AG10803 (cell line): ENCODE results near the gene IPO4.

Experiments used
- DNase-seq: peaks from one replicate; pipeline ENCODE4 v3.0.0; 2010; ENCODE audit warnings: low read depth
- H3K4me3 ChIP-seq: 2 replicates; pipeline ENCODE4 v1.5.1; 2011; ENCODE audit warnings: mild to moderate bottlenecking, low read length, control low read depth
- TF ChIP-seq, protein P1 (sequence below): conservative IDR thresholded peaks from 2 replicates; pipeline ENCODE4 v1.5.1; 2011; ENCODE audit warnings: mild to moderate bottlenecking, low read length, control low read depth, inconsistent platforms

IPO4 gene

GRCh38 chr14:24136684-24137528 lies 51.7 kb downstream of the IPO4 start:
- DNase-seq = no peak
- H3K4me3 ChIP-seq = peak overlapping the region; percentile 79
- TF ChIP-seq, protein P1, sequence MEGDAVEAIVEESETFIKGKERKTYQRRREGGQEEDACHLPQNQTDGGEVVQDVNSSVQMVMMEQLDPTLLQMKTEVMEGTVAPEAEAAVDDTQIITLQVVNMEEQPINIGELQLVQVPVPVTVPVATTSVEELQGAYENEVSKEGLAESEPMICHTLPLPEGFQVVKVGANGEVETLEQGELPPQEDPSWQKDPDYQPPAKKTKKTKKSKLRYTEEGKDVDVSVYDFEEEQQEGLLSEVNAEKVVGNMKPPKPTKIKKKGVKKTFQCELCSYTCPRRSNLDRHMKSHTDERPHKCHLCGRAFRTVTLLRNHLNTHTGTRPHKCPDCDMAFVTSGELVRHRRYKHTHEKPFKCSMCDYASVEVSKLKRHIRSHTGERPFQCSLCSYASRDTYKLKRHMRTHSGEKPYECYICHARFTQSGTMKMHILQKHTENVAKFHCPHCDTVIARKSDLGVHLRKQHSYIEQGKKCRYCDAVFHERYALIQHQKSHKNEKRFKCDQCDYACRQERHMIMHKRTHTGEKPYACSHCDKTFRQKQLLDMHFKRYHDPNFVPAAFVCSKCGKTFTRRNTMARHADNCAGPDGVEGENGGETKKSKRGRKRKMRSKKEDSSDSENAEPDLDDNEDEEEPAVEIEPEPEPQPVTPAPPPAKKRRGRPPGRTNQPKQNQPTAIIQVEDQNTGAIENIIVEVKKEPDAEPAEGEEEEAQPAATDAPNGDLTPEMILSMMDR = no peak

DNA sequence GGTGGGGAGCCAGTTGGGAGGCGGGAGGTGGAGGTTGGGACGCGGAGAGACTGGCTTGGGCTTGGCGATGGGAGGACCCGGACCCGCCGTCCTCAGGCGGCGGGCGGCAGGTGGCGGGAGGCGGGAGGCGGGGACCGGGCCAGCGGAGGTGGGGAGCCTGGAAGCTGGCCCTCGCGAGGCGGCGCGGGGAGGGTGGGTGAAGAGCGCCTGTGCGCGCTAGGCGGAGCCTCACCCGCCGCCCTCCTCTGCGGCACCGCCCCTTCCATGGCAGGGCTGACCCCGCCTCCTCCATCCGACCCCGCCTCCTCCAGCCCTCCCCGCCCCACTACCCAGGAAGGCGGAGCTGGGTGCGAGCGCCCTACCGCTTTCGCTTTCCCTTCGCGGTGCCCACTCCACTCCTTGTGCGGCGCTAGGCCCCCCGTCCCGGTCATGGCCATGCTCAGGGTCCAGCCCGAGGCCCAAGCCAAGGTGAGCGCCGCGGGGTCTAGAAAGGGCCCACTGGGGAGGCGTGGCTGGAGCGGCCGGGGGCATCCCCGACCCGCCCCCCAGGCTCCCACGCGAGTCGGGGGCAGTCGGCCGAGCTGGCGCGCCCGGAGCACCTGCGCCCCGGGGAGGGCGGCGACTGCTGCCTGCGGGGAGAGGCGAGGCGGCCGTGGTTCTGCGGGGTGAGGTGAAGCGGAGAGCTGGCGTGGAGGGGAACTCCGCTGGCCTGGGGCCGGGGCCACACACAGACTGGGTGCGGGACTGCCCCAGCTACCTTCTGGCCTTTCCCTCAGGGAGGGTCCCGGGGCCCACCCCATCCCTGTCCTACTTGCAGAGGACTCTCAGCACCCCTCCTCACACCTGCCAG lies 52.6 kb downstream of the IPO4 start, which contains the start of gene PSME1:
PSME1 (plus strand) TSS at position 361 of the 850 bp plus-strand sequence; CDS start at position 430, 69 bp downstream.
- TF ChIP-seq, protein P1 = no peak
- peak; percentile 80 for DNase-seq
- peak within 1 kb of the TSS; percentile 79 for H3K4me3 ChIP-seq

GRCh38 chr14:24135584-24135833 lies 53.1 kb downstream of the IPO4 start:
- TF ChIP-seq, protein P1 = no peak
- DNase-seq = no peak
- peak overlapping the region; percentile 79 for H3K4me3 ChIP-seq

DNA sequence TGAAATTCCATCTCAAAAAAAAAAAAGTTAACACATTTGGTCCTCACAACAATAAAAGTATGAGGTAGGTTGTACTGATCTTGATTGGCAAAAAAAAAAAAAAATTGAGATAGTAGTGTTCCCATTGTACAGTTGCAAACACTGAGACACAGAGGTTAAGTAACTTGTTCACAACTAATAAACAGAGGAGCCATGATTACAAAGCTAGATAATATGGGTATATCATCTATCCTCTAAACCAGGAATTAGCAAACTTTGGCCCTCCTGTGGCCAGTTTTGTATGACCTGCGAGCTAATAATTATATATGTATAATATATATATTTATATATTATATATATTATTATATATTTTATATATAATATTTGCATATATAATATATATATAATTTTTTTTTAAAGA lies 54.9 kb downstream of the IPO4 start:
- TF ChIP-seq, protein P1 = no peak
- no peak for DNase-seq
- no peak overlapping the region for H3K4me3 ChIP-seq

DNA sequence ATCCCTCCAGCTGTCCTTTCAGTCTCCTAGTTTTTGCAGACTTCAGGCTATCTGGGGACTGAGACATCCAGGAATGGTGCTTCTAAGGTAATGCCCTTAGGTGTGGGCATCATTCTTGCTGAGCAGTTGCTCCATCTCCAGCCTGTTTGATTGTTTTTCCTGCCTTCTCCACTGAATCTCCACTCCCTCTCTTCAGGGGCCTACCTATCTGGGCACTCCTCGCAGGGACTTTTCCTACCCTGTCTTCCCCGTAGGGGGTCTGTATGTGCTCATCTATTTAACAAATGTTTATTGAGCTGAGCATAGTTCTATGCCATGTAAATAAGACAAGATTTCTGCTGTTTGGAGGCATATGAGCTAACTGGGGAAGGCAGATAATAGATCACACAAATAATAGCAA lies 55.6 kb downstream of the IPO4 start:
- TF ChIP-seq, protein P1 = no peak
- no peak overlapping the region for H3K4me3 ChIP-seq
- DNase-seq = no peak

GRCh38 chr14:24132061-24132685 lies 56.4 kb downstream of the IPO4 start:
- DNase-seq = no peak
- TF ChIP-seq, protein P1 = no peak

More at GRCh38 chr14:24132061-24132685, 56.4 kb downstream of the IPO4 start:
- H3K4me3 ChIP-seq = no peak overlapping the region
